SK-N-SH treated with all-trans-retinoic acid at 6 μM for 48 hours (cell line): ENCODE data around the gene TMEM229A.

Experiments
- ATAC-seq: fragments of 200-7000 bp; cut with Tn5 transposase; 3 replicates; pipeline ENCODE4 v1.9.1; 2020; ENCODE audit warnings: mild to moderate bottlenecking, moderate library complexity
- ARNTL ChIP-seq: fragments of 450-650 bp; formaldehyde crosslinking; IDR thresholded peaks from 2 replicates; pipeline ENCODE4 v1.5.0; 2020; ENCODE audit warnings: low read depth, mild to moderate bottlenecking, moderate library complexity, borderline replicate concordance
- BACH2 ChIP-seq: fragments of 250-450 bp; sonication (Bioruptor Pico); IDR thresholded peaks from 2 replicates; pipeline ENCODE4 v1.9.0; 2021; ENCODE audit warnings: mild to moderate bottlenecking, borderline replicate concordance
- CREB5 ChIP-seq: fragments of 250-450 bp; sonication (Bioruptor Pico); IDR thresholded peaks from 2 replicates; pipeline ENCODE4 v1.5.1; 2020; ENCODE audit warnings: low read depth, mild to moderate bottlenecking, moderate library complexity
- CSDC2 ChIP-seq: fragments of 250-450 bp; sonication (Bioruptor Pico); IDR thresholded peaks from 2 replicates; pipeline ENCODE4 v1.5.0; 2020; ENCODE audit warnings: mild to moderate bottlenecking, moderate library complexity
- CSRNP3 ChIP-seq: fragments of 250-450 bp; sonication (Bioruptor Pico); IDR thresholded peaks from 2 replicates; pipeline ENCODE4 v1.5.1; 2021; ENCODE audit warnings: mild to moderate bottlenecking, moderate library complexity
- ESRRG ChIP-seq: fragments of 250-450 bp; sonication (Bioruptor Pico); IDR thresholded peaks from 2 replicates; pipeline ENCODE4 v1.6.1; 2021; ENCODE audit warnings: mild to moderate bottlenecking
- GLIS3 ChIP-seq: fragments of 250-450 bp; sonication (Bioruptor Pico); IDR thresholded peaks from 2 replicates; pipeline ENCODE4 v1.5.0; 2020; ENCODE audit warnings: mild to moderate bottlenecking, moderate library complexity
- PATZ1 ChIP-seq: fragments of 250-450 bp; sonication (Bioruptor Pico); IDR thresholded peaks from 2 replicates; pipeline ENCODE4 v1.8.0; 2020; ENCODE audit warnings: mild to moderate bottlenecking, moderate library complexity, borderline replicate concordance
- PPARA ChIP-seq: fragments of 250-450 bp; sonication (Bioruptor Pico); IDR thresholded peaks from 2 replicates; pipeline ENCODE4 v1.5.0; 2020; ENCODE audit warnings: mild to moderate bottlenecking, borderline replicate concordance
- TCF4 ChIP-seq: fragments of 250-450 bp; sonication (Bioruptor Pico); IDR thresholded peaks from 2 replicates; pipeline ENCODE4 v1.8.0; 2021; ENCODE audit warnings: mild to moderate bottlenecking, moderate library complexity, borderline replicate concordance
- TSHZ2 ChIP-seq: fragments of 250-450 bp; sonication (Bioruptor Pico); IDR thresholded peaks from 2 replicates; pipeline ENCODE4 v1.5.0; 2020; ENCODE audit warnings: mild to moderate bottlenecking, moderate library complexity
- ZC3H10 ChIP-seq: fragments of 250-450 bp; sonication (Bioruptor Pico); IDR thresholded peaks from 2 replicates; pipeline ENCODE4 v1.5.1; 2021; ENCODE audit warnings: mild to moderate bottlenecking, moderate library complexity
- ZFP3 ChIP-seq: fragments of 250-450 bp; sonication (Bioruptor Pico); IDR thresholded peaks from 2 replicates; pipeline ENCODE4 v1.5.0; 2020; ENCODE audit warnings: mild to moderate bottlenecking, moderate library complexity
- ZFP30 ChIP-seq: fragments of 450-650 bp; formaldehyde crosslinking; IDR thresholded peaks from 2 replicates; pipeline ENCODE4 v1.5.0; 2022; ENCODE audit warnings: mild to moderate bottlenecking, moderate library complexity
- ZNF8 ChIP-seq: fragments of 450-650 bp; formaldehyde crosslinking; IDR thresholded peaks from 2 replicates; pipeline ENCODE4 v1.5.0; 2020; ENCODE audit warnings: mild to moderate bottlenecking, moderate library complexity

The TMEM229A gene

GRCh38 chr7:124035706-124036105, 2.8 kb upstream of the TMEM229A start:
- TF ChIP-seq PPARA (CRISPR knock-in tag): no peak
- ATAC-seq: no peak

GRCh38 chr7:124034754-124035100, 1.9 kb upstream of the TMEM229A start:
- ATAC-seq: no peak

GRCh38 chr7:124033807-124034753, 1.2 kb upstream of the TMEM229A start:
- TF ChIP-seq TSHZ2 (CRISPR knock-in tag) (0 out of 2 replicates have a peak, but pooled peaks have one; percentile 17), ARNTL (CRISPR knock-in tag) (no peak)
- no peak; the same call in 2 of the 3 replicates for ATAC-seq

More at GRCh38 chr7:124034754-124035100, 1.9 kb upstream of the TMEM229A start:
- no peak for TF ChIP-seq ZC3H10 (CRISPR knock-in tag)
- TF ChIP-seq BACH2: no peak
- TF ChIP-seq CSRNP3 (CRISPR knock-in tag): no peak
- TF ChIP-seq ZFP3 (CRISPR knock-in tag): no peak
- no peak for TF ChIP-seq PPARA (CRISPR knock-in tag)
- TF ChIP-seq ESRRG: no peak
- TF ChIP-seq CSDC2 (CRISPR knock-in tag): no peak
- TF ChIP-seq ZNF8: no peak
- no peak for TF ChIP-seq TSHZ2 (CRISPR knock-in tag)
- TF ChIP-seq ZFP30 (CRISPR knock-in tag): no peak
- TF ChIP-seq CREB5: no peak
- TF ChIP-seq PATZ1 (CRISPR knock-in tag): no peak

GRCh38 chr7:124033095-124033806, 384 bp upstream of the TMEM229A start:
- ATAC-seq: peak; percentile 38

More at GRCh38 chr7:124033095-124033806, 384 bp upstream of the TMEM229A start:
- TF ChIP-seq TCF4 (CRISPR knock-in tag) (peak; percentile 23; the same call in 1 of the 2 replicates), GLIS3 (CRISPR knock-in tag) (no peak)
- TF ChIP-seq, all 23 proteins: peak for 1
